Measurements from ENCODE around the gene RNF183.

The RNF183 gene

GRCh38 chr9:113348437-113348836, 45.3 kb upstream of the RNF183 start:
- no peak for TF ChIP-seq CTCF (IDR thresholded peaks at IDR 0.05)

- TF ChIP-seq CTCF (IDR thresholded peaks at IDR 0.05) = no peak
Observed at GRCh38 chr9:113345671-113346070, 42.5 kb upstream of the RNF183 start.

- TF ChIP-seq CTCF (IDR thresholded peaks at IDR 0.05) = no peak
Observed at GRCh38 chr9:113345190-113345589, 42.0 kb upstream of the RNF183 start.

- no peak for TF ChIP-seq CTCF (IDR thresholded peaks at IDR 0.05)
Observed at GRCh38 chr9:113343732-113344231, 40.6 kb upstream of the RNF183 start.

DNA sequence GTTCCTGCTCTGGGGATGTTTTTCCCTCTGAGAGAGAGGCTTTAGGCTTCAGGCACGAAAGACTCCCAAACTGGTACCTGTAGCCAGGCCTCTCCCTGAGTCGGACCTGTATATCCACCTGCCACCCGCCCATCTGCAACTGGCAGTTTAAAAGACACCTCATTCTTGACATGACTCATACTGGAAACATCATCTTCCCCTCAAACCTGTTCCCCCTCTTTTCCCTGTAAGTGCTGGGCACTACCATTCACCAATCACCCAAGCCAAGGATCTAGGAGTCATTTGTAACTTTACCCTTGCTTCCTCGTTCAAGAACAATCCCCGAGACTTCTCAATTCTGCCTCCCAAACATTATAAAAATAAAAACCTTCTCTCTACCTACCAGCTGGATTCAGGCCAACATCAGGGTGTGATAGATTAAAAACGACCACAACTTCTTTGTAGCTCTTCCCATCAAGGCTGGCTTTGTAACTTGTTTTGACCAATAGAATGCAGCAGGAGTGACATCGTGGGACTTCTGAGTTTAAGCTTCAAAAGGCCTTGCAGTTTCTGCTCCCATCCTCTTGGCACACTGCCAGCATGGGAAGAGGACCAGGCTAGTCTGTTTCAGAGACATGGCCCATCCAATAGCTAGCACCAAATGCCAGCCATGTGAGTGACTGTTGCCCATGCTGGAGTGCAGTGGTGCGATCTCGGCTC, 38.7 kb upstream of the RNF183 start:
- TF ChIP-seq CTCF (IDR thresholded peaks at IDR 0.05) = no peak

- no peak; the same call in 1 of the 2 replicates for TF ChIP-seq CTCF (IDR thresholded peaks at IDR 0.05)
Observed at GRCh38 chr9:113340011-113340699, 37.0 kb upstream of the RNF183 start, which contains the start of gene WDR31. Gene WDR31, minus strand, starts transcription at chr9:113340275. Its CDS starts 8,253 bp downstream, at chr9:113332022.

DNA sequence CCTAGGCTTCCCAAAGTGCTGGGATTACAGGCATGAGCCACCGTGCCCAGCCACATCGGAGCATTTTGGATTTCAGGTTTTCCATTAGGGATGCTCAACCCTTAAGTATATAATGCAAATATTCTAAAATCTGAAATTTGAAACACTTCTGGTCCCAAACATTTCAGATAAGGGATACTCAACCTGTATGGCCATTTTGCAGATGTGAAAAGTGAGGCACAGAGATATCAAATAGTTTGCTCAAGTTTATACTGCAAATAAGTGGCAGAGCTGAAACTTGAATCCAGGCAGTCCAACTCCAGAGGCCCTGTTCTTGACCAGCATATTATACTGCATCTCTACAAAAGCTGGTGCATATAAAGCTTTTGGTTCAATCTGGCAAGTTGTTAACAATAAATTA, 34.5 kb upstream of the RNF183 start:
- TF ChIP-seq CTCF (IDR thresholded peaks at IDR 0.05) = no peak

All from LNCAP (cell line).